Epithelial cell of alveolus of lung (primary cell): ENCODE data around the gene PPAN. TPM values are rescaled to one million over a fixed set of nuclear protein-coding genes. Genes with fewer than 3 reads are reported as not detected.

Source experiments
- total RNA-seq: library from RNA; depleted of rRNA; stranded (reverse); fragments of >200 nt; gene quantifications from 2 replicates; pipeline ENCODE4 v1.2.1, GENCODE V29; 2015

The PPAN gene
- total RNA-seq = 37.5 and 38.7 TPM in 2 replicates

GRCh38 chr19:10106100-10106936 lies at the start of gene PPAN:
Gene PPAN (plus strand): TSS chr19:10106362. CDS start chr19:10106395, 33 bp downstream.

GRCh38 chr19:10085641-10086590 lies 20.2 kb upstream of the PPAN start, which contains the start of gene SHFL:
Gene SHFL (plus strand): TSS chr19:10086317. CDS start chr19:10086428, 111 bp downstream.

GRCh38 chr19:10111405-10111811 lies 5.2 kb downstream of the PPAN start, which contains the start of gene P2RY11:
Gene P2RY11 (plus strand): TSS chr19:10111693. CDS start chr19:10111722, 29 bp downstream.

Other genes with a start within 250 kb of the PPAN start
- 2.8 and 25.9 TPM in 2 replicates for gene OLFM2, start 169.8 kb upstream of the PPAN start, total RNA-seq
- gene COL5A3, start 95.9 kb upstream of the PPAN start, total RNA-seq = 7.7 and 8.4 TPM in 2 replicates
- not detected in 2 replicates for gene RDH8, start 92.9 kb upstream of the PPAN start, total RNA-seq
- gene SHFL, start 20.0 kb upstream of the PPAN start, total RNA-seq = 19.1 and 28.4 TPM in 2 replicates
- 0.13 and 0.80 TPM in 2 replicates for gene ANGPTL6, start 3.7 kb upstream of the PPAN start, total RNA-seq
- 1.8 and 6.6 TPM in 2 replicates for gene P2RY11, start 5.3 kb downstream of the PPAN start, total RNA-seq
- 269 and 279 TPM in 2 replicates for gene EIF3G, start 13.5 kb downstream of the PPAN start, total RNA-seq
- 99.0 and 101 TPM in 2 replicates for gene DNMT1, start 88.6 kb downstream of the PPAN start, total RNA-seq
- 21.7 and 69.8 TPM in 2 replicates for gene S1PR2, start 125.0 kb downstream of the PPAN start, total RNA-seq
- 93.2 and 98.0 TPM in 2 replicates for gene MRPL4, start 145.9 kb downstream of the PPAN start, total RNA-seq
- gene ICAM1, start 164.8 kb downstream of the PPAN start, total RNA-seq = 36.0 and 177 TPM in 2 replicates
- gene ICAM4, start 180.6 kb downstream of the PPAN start, total RNA-seq = 3.4 and 9.3 TPM in 2 replicates
- 16.4 and 26.7 TPM in 2 replicates for gene ICAM5, start 183.6 kb downstream of the PPAN start, total RNA-seq
- gene ZGLP1, start 203.5 kb downstream of the PPAN start, total RNA-seq = 0.32 and 0.52 TPM in 2 replicates
- 17.3 and 45.3 TPM in 2 replicates for gene FDX2, start 209.7 kb downstream of the PPAN start, total RNA-seq
- gene RAVER1, start 227.2 kb downstream of the PPAN start, total RNA-seq = 38.0 and 49.8 TPM in 2 replicates
- 4.2 and 6.7 TPM in 2 replicates for gene ICAM3, start 233.3 kb downstream of the PPAN start, total RNA-seq